ENCODE results near the gene MID1. TPM values are rescaled to one million over a fixed set of nuclear protein-coding genes. Genes with fewer than 3 reads are reported as not detected.
A peak's percentile ranks its signal among the peaks of the same experiment; 100 is the strongest.

Gene MID1
- total RNA-seq, 1 donor from 2014 or later, result 20.5 TPM

- peak; percentile 58 for DNase-seq (ENCODE audit: extremely low read depth, low read depth, low spot score)
Measured at GRCh38 chrX:10496345-10496965, 123.9 kb downstream of the MID1 start.

GRCh38 chrX:10495677-10496076 is 124.7 kb downstream of the MID1 start:
- no peak for DNase-seq (ENCODE audit: extremely low read depth, low read depth, low spot score)

GRCh38 chrX:10492250-10492649 is 128.1 kb downstream of the MID1 start:
- no peak for DNase-seq (ENCODE audit: extremely low read depth, low read depth, low spot score)

- DNase-seq (ENCODE audit: extremely low read depth, low read depth, low spot score), result no peak
Measured at GRCh38 chrX:10486373-10486772, 134.0 kb downstream of the MID1 start.

- no peak for DNase-seq (ENCODE audit: extremely low read depth, low read depth, low spot score)
Measured at GRCh38 chrX:10485326-10485725, 135.1 kb downstream of the MID1 start.

- DNase-seq (ENCODE audit: extremely low read depth, low read depth, low spot score), result no peak
Measured at GRCh38 chrX:10484683-10485247, 135.6 kb downstream of the MID1 start.

GRCh38 chrX:10483191-10483831 is 137.1 kb downstream of the MID1 start:
- DNase-seq (ENCODE audit: extremely low read depth, low read depth, low spot score), result peak; percentile 64

GRCh38 chrX:10482708-10483107 is 137.7 kb downstream of the MID1 start:
- peak; percentile 14 for DNase-seq (ENCODE audit: extremely low read depth, low read depth, low spot score)

GRCh38 chrX:10482261-10482660 is 138.1 kb downstream of the MID1 start:
- DNase-seq (ENCODE audit: extremely low read depth, low read depth, low spot score), result peak; percentile 20

GRCh38 chrX:10480861-10481260 is 139.5 kb downstream of the MID1 start:
- no peak for DNase-seq (ENCODE audit: extremely low read depth, low read depth, low spot score)

- no peak for DNase-seq (ENCODE audit: extremely low read depth, low read depth, low spot score)
Measured at GRCh38 chrX:10479508-10479907, 140.9 kb downstream of the MID1 start.

- no peak for DNase-seq (ENCODE audit: extremely low read depth, low read depth, low spot score)
Measured at GRCh38 chrX:10477525-10477924, 142.9 kb downstream of the MID1 start.

- DNase-seq (ENCODE audit: extremely low read depth, low read depth, low spot score), result no peak
Measured at GRCh38 chrX:10474913-10475568, 145.3 kb downstream of the MID1 start.

- no peak for DNase-seq (ENCODE audit: extremely low read depth, low read depth, low spot score)
Measured at GRCh38 chrX:10474510-10474909, 145.9 kb downstream of the MID1 start.

GRCh38 chrX:10471418-10471817 is 149.0 kb downstream of the MID1 start:
- no peak for DNase-seq (ENCODE audit: extremely low read depth, low read depth, low spot score)

- no peak for DNase-seq (ENCODE audit: extremely low read depth, low read depth, low spot score)
Measured at GRCh38 chrX:10470009-10470408, 150.4 kb downstream of the MID1 start.

GRCh38 chrX:10467793-10468192 is 152.6 kb downstream of the MID1 start:
- no peak for DNase-seq (ENCODE audit: extremely low read depth, low read depth, low spot score)

- DNase-seq (ENCODE audit: extremely low read depth, low read depth, low spot score), result no peak
Measured at GRCh38 chrX:10465254-10465653, 155.1 kb downstream of the MID1 start.

GRCh38 chrX:10457092-10457491 is 163.3 kb downstream of the MID1 start:
- DNase-seq (ENCODE audit: extremely low read depth, low read depth, low spot score), result no peak

- DNase-seq (ENCODE audit: extremely low read depth, low read depth, low spot score), result no peak
Measured at GRCh38 chrX:10453945-10454344, 166.4 kb downstream of the MID1 start.

GRCh38 chrX:10450959-10451355 is 169.4 kb downstream of the MID1 start:
- DNase-seq (ENCODE audit: extremely low read depth, low read depth, low spot score), result no peak
